ENCODE data around the gene TTC23. TPM values are rescaled to one million over a fixed set of nuclear protein-coding genes. Genes with fewer than 3 reads are reported as not detected.
"Not testable (repeated sequence)": the region's sequence is repeated elsewhere in the genome, so short reads cannot be mapped to it uniquely, and the experiment has no call there.

Gene TTC23
- total RNA-seq, 1 donor from 2014 or later, result 13.9 TPM

- ATAC-seq, result no peak
Observed at GRCh38 chr15:99118258-99118632, 131.1 kb downstream of the TTC23 start.

GRCh38 chr15:99117563-99118257 lies 131.7 kb downstream of the TTC23 start:
- no peak for ATAC-seq

- ATAC-seq, result no peak
Observed at GRCh38 chr15:99117111-99117510, 132.3 kb downstream of the TTC23 start.

GRCh38 chr15:99115300-99116215 lies 133.8 kb downstream of the TTC23 start:
- ATAC-seq, result no peak

GRCh38 chr15:99114511-99115299 lies 134.7 kb downstream of the TTC23 start:
- ATAC-seq, result peak; percentile 22

DNA sequence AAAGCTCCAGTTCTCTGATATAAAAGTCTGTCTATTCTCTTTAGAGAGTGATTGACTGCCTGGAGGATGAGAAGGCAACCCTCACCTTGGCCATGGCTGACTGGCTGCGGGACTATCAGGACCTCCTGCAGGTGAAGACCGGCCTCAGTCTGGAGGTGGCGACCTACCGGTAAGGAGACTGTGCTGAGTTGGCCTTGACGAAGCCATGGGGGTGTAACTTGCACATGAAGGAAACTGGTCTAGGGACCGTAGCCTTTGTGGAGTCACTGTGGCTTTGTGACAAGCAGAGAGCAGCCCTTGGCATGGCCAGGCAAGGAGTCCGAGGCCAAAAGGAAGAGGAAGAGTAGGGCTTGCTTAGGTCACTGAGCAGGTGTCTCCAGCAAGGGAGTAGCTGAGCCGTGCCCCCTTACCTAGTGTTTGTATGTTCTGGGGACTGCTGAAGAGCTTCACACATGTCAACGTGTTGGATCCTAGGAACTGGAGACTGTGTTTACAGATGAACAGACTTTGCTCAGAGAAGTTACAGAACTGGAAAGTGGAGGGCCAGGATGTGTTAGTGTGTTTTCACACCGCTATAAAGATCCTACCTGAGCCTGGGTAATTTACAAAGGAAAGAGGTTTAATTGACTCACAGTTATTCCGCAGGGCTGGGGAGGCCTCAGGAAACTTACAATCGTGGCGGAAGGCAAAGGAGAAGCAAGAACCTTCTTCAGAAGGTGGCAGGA lies 135.7 kb downstream of the TTC23 start:
- ATAC-seq, result no peak

DNA sequence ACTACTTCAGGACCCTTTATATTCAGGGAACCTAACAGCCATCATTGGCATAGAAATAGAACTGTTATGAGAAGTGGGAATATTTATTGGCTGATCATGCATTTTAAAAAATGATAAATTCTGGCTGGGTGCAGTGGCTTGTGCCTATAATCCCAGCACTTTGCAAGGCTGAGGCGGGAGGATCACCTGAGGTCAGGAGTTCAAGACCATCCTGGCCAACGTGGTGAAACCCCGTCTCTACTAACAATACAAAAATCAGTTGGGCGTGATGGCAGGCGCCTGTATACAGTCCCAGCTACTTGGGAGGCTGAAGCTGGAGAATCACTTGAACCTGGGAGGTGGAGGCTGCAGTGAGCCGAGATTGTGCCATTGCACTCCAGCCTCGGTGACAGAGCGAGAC lies 137.7 kb downstream of the TTC23 start:
- not testable (repeated sequence) for ATAC-seq

DNA sequence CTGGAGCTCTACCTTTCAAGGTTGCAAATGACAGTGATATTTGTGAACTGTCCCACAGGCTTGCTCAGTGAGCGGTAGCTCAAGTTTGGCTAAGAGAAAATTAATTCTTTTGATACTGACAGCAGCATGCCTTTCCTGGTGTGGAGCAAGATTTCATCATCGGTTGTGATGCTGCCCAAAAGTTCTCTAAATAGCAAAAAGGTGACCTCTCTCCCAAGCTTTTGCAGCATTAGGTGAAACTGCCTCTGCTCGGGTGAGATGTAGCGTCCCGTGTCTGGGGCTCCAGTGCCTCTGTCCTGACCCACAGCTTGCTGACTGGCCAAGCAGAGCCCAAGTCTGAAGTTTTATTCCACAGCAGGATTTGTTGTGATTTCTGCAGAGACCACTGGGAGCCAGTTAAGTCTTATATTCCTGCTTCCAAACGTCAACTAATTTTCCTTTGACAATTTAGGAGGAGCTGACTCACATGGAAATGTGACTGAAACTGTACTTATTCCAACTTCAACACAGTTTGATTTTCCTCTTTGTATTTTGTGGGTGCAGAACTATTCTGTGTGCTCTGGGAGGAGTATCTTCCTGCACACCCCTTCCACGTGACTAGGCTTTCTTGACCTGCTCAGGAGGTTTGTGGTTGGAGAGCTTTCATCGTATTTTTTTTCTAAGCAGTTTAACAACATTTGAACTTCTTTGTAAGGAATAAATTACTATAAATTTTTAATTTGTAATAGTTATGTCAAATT lies 138.6 kb downstream of the TTC23 start:
- no peak for ATAC-seq

GRCh38 chr15:99110093-99110492 lies 139.3 kb downstream of the TTC23 start:
- ATAC-seq, result no peak

DNA sequence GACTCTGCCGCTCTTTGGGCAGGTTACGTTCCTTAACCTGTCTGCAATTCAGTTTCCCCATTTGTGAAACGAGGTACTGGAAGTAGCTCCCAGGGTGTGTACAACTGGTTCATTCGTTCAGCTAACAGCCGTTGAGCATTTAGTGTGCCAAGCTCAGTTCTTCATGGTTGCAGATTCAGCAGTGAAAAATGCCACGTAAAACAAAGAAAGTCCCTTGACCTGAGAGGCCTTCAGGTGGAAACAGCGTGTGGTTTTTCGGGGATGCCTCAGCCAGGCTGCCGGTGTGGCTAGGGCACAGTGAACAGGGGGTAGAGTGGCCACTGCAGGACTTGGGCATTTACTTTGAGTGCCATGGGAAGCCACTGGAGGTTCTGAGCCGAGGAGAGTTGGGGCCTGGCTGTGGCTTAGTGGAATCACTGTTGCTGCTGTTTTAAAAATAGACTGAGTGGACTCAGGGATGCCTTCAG lies 139.8 kb downstream of the TTC23 start:
- no peak for ATAC-seq

GRCh38 chr15:99108993-99109392 lies 140.4 kb downstream of the TTC23 start:
- ATAC-seq, result no peak

- ATAC-seq, result no peak
Observed at GRCh38 chr15:99106417-99107220, 142.8 kb downstream of the TTC23 start.

GRCh38 chr15:99105514-99106341 lies 143.7 kb downstream of the TTC23 start:
- peak; percentile 69 for ATAC-seq

DNA sequence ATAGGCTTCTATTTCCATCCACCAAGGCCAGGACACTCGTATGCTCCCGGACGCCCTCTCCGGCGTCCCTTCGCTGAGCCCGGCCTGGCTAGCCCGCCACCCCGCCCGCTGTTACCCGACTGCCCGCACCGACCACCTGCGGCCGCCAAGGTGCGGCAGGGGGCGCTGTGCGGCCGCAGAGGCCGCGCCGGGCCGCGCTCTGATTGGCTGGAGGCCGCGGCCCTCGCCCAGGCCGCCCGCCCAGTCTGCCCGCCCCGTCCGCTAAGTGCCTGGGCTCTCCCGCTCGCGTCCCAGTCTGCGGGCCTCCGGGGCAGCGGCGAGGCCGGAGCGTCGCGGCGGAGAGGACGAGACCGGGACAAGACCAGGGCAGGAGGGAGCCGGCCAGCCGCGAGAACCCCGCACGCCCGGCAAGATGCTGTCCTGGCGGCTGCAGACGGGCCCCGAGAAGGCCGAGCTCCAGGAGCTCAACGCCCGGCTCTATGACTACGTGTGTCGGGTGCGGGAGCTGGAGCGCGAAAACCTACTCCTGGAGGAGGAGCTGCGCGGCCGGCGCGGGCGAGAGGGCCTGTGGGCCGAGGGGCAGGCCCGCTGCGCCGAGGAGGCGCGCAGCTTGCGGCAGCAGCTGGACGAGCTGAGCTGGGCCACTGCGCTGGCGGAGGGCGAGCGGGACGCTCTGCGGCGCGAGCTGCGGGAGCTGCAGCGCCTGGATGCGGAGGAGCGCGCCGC lies 144.4 kb downstream of the TTC23 start, which contains the start of gene SYNM:
Gene SYNM, plus strand, starts transcription at position 293 of the 726 bp plus-strand sequence. Its CDS starts 120 bp downstream, at position 413.
- peak; percentile 81 for ATAC-seq

DNA sequence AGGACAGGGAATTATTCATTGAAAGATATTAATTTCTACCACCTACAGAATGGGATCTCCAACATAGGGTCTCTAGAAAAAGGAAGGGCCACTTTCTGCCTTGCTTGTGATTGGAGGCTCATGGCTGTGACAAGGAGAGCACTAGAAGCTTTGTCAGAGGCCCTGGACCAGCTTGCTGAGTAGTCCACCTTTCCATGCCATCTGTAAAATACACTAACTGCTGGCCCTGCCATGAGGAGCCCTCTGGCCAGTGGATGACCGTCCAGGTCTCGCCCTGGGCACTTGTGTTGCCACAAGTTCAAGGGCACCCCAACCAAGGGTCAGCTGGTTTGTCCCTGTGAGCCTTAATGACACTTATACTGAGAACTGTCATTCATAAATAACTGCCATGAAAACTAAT lies 146.1 kb downstream of the TTC23 start:
- no peak for ATAC-seq

GRCh38 chr15:99102332-99103235 lies 146.8 kb downstream of the TTC23 start:
- ATAC-seq, result no peak

GRCh38 chr15:99101501-99101900 lies 147.9 kb downstream of the TTC23 start:
- no peak for ATAC-seq
